ENCODE results near the gene MAP4K5. TPM values are rescaled to one million over a fixed set of nuclear protein-coding genes. Genes with fewer than 3 reads are reported as not detected.

MAP4K5 gene
- total RNA-seq, 1 donor from 2014 or later: 16.3 TPM

GRCh38 chr14:50383618-50384225 lies 148.6 kb downstream of the MAP4K5 start:
- ATAC-seq (no peak), DNase-seq (no peak)
- intact Hi-C loops (cut with micrococcal nuclease): no loop called here

- intact Hi-C loops (cut with micrococcal nuclease): no loop called here
- no peak for ATAC-seq
Observed at GRCh38 chr14:50381823-50382287, 150.5 kb downstream of the MAP4K5 start.

GRCh38 chr14:50381008-50381407 lies 151.4 kb downstream of the MAP4K5 start:
- intact Hi-C loops (cut with micrococcal nuclease): no loop called here
- no peak for ATAC-seq
- no peak for DNase-seq

More at GRCh38 chr14:50381823-50382287, 150.5 kb downstream of the MAP4K5 start:
- no peak for DNase-seq

- intact Hi-C loops (cut with micrococcal nuclease): no loop called here
- ATAC-seq: no peak
- DNase-seq: no peak
Observed at GRCh38 chr14:50380455-50380854, 151.9 kb downstream of the MAP4K5 start.

- DNase-seq (no peak), ATAC-seq (no peak)
- intact Hi-C loops (cut with micrococcal nuclease): no loop called here
Observed at GRCh38 chr14:50379563-50379962, 152.8 kb downstream of the MAP4K5 start.

GRCh38 chr14:50377550-50378085 lies 154.8 kb downstream of the MAP4K5 start:
- intact Hi-C loops (cut with micrococcal nuclease): no loop called here
- no peak for DNase-seq
- ATAC-seq: peak; percentile 32

- intact Hi-C loops (cut with micrococcal nuclease): no loop called here
- DNase-seq: no peak
- ATAC-seq: no peak
Observed at GRCh38 chr14:50375760-50376159, 156.6 kb downstream of the MAP4K5 start.

- DNase-seq (no peak), ATAC-seq (no peak)
- intact Hi-C loops (cut with micrococcal nuclease): no loop called here
Observed at GRCh38 chr14:50373959-50374358, 158.4 kb downstream of the MAP4K5 start.

- ATAC-seq (no peak), DNase-seq (no peak)
- intact Hi-C loops (cut with micrococcal nuclease): no loop called here
Observed at GRCh38 chr14:50371546-50371945, 160.8 kb downstream of the MAP4K5 start.

Other genes with a start within 250 kb of the MAP4K5 start
- 13.4 TPM for gene L2HGDH, start 220.3 kb downstream of the MAP4K5 start, total RNA-seq
- gene DMAC2L, start 220.2 kb downstream of the MAP4K5 start, total RNA-seq: 22.6 TPM
- gene CDKL1, start 135.7 kb downstream of the MAP4K5 start, total RNA-seq: 2.0 TPM
- 1.0 TPM for gene ATL1, start 27.6 kb upstream of the MAP4K5 start, total RNA-seq
- gene SAV1, start 135.7 kb upstream of the MAP4K5 start, total RNA-seq: 26.2 TPM

Measured in left ventricle myocardium superior (tissue), 1 donor.